ENCODE measurements around the gene TOLLIP.

The TOLLIP gene

DNA sequence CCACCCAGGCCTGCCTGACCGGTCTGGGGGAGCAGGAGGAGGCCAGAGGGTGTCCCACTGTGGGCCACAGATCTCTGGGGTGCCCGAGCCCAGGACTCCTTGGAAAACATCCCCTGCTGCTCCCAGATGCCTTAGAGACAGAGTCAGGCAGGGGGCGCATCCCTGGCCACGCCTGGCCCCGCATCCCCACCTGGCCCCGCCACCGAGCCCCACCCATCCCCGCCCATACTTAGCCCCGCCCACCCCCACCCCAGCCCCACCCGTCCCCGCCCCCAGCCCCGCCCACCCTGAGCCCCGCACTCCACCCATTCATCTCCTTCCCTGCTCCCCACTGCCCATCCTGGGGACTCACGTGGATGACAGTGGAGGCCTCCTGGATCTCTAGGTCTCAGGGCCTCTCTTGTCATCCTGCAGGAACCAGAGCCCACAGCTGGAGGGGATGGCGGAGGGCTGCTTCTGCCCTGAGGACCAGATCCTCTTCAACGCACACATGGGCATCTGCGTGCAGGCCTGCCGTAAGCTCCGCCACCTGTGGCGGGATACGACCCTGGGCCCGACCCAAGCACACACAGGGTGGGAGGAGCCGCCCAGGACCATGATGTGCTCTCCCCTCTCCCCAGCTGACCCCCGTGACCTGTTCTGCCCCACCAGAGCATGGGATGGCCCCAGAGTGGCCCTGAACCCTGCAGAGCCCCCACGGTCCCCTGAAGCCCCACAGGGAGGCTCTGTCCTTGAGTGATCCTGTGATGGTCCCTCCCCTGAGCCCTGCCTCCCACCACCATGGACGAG, 53.0 kb downstream of the TOLLIP start:
- CTCF ChIA-PET = no interaction called here
- TF ChIP-seq, protein P1, sequence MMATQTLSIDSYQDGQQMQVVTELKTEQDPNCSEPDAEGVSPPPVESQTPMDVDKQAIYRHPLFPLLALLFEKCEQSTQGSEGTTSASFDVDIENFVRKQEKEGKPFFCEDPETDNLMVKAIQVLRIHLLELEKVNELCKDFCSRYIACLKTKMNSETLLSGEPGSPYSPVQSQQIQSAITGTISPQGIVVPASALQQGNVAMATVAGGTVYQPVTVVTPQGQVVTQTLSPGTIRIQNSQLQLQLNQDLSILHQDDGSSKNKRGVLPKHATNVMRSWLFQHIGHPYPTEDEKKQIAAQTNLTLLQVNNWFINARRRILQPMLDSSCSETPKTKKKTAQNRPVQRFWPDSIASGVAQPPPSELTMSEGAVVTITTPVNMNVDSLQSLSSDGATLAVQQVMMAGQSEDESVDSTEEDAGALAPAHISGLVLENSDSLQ (IDR thresholded peaks at IDR 0.05) = no peak
- no peak for TF ChIP-seq ZNF384 (IDR thresholded peaks at IDR 0.05)
- no peak for TF ChIP-seq FOXK2 (IDR thresholded peaks at IDR 0.05)
- no peak for TF ChIP-seq FOXM1 (IDR thresholded peaks at IDR 0.05; ENCODE audit: borderline replicate concordance)
- TF ChIP-seq TARDBP (IDR thresholded peaks at IDR 0.05) = no peak
- no peak for TF ChIP-seq ARNT (IDR thresholded peaks at IDR 0.05)
- no peak for TF ChIP-seq BHLHE40 (IDR thresholded peaks at IDR 0.05; ENCODE audit: borderline replicate concordance)
- TF ChIP-seq LEF1 (IDR thresholded peaks at IDR 0.05; ENCODE audit: borderline replicate concordance) = no peak
- TF ChIP-seq ELF4 (IDR thresholded peaks at IDR 0.05) = no peak
- no peak for TF ChIP-seq HDGF (IDR thresholded peaks at IDR 0.05; ENCODE audit: borderline replicate concordance)
- no peak for TF ChIP-seq NFRKB (IDR thresholded peaks at IDR 0.05)
- no peak for TF ChIP-seq CTBP1 (IDR thresholded peaks at IDR 0.05; ENCODE audit: borderline replicate concordance)
- no peak for TF ChIP-seq FOXA1 (IDR thresholded peaks at IDR 0.05)
- POLR2A ChIA-PET = no interaction called here
- no peak for DNase-seq (ENCODE audit: extremely low spot score)

- CTCF ChIA-PET = no interaction called here
- no peak for DNase-seq (ENCODE audit: extremely low spot score)
- POLR2A ChIA-PET = no interaction called here
- TF ChIP-seq HDGF (IDR thresholded peaks at IDR 0.05; ENCODE audit: borderline replicate concordance) (no peak), SUZ12 (IDR thresholded peaks at IDR 0.05) (no peak), ELF4 (IDR thresholded peaks at IDR 0.05) (no peak), LEF1 (IDR thresholded peaks at IDR 0.05; ENCODE audit: borderline replicate concordance) (no peak), FOXM1 (IDR thresholded peaks at IDR 0.05; ENCODE audit: borderline replicate concordance) (no peak), ZNF384 (IDR thresholded peaks at IDR 0.05) (no peak), NFRKB (IDR thresholded peaks at IDR 0.05) (no peak)
- TF ChIP-seq, protein P1 (IDR thresholded peaks at IDR 0.05) = no peak
Observed at GRCh38 chr11:1255151-1255550, 54.3 kb downstream of the TOLLIP start.

- TF ChIP-seq CTBP1 (IDR thresholded peaks at IDR 0.05; ENCODE audit: borderline replicate concordance) (no peak), FOXK2 (IDR thresholded peaks at IDR 0.05) (no peak), TARDBP (IDR thresholded peaks at IDR 0.05) (no peak), HDGF (IDR thresholded peaks at IDR 0.05; ENCODE audit: borderline replicate concordance) (no peak), L3MBTL2 (conservative IDR thresholded peaks at IDR 0.05) (no peak), ZNF384 (IDR thresholded peaks at IDR 0.05) (no peak), SUZ12 (IDR thresholded peaks at IDR 0.05) (no peak), SP1 (IDR thresholded peaks at IDR 0.05) (no peak), ELF4 (IDR thresholded peaks at IDR 0.05) (no peak), FOXA1 (IDR thresholded peaks at IDR 0.05) (no peak), FOXM1 (IDR thresholded peaks at IDR 0.05; ENCODE audit: borderline replicate concordance) (no peak), BHLHE40 (IDR thresholded peaks at IDR 0.05; ENCODE audit: borderline replicate concordance) (no peak), ARNT (IDR thresholded peaks at IDR 0.05) (no peak)
- TF ChIP-seq, protein P1 (IDR thresholded peaks at IDR 0.05) = no peak
- CTCF ChIA-PET = no interaction called here
- POLR2A ChIA-PET = no interaction called here
- no peak for DNase-seq (ENCODE audit: extremely low spot score)
Observed at GRCh38 chr11:1254733-1255132, 54.7 kb downstream of the TOLLIP start.

DNA sequence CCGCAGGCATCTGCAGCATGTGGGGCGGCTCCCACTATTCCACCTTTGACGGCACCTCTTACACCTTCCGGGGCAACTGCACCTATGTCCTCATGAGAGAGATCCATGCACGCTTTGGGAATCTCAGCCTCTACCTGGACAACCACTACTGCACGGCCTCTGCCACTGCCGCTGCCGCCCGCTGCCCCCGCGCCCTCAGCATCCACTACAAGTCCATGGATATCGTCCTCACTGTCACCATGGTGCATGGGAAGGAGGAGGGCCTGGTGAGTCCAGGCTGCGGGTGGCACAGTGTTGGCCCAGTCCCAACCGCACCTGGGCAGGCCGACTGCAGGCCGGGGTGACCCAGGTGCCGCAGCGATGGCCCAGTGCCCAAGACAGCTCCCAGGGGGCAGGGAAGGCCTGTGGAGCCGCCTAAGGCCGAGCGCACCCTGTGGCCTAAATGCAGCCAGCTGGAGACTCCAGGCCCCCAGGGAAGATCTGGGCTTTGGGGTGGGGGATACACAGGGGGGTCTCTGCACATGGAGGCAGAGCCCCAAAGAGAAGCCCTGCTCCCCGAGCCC, 55.3 kb downstream of the TOLLIP start:
- POLR2A ChIA-PET = no interaction called here
- CTCF ChIA-PET = no interaction called here
- no peak for TF ChIP-seq FOXA1 (IDR thresholded peaks at IDR 0.05)
- no peak for TF ChIP-seq ELF4 (IDR thresholded peaks at IDR 0.05)
- no peak for TF ChIP-seq ARNT (IDR thresholded peaks at IDR 0.05)
- no peak for TF ChIP-seq NFRKB (IDR thresholded peaks at IDR 0.05)
- TF ChIP-seq ZNF384 (IDR thresholded peaks at IDR 0.05) = no peak
- no peak for TF ChIP-seq SUZ12 (IDR thresholded peaks at IDR 0.05)
- TF ChIP-seq HDGF (IDR thresholded peaks at IDR 0.05; ENCODE audit: borderline replicate concordance) = no peak
- no peak for TF ChIP-seq FOXM1 (IDR thresholded peaks at IDR 0.05; ENCODE audit: borderline replicate concordance)
- TF ChIP-seq FOXK2 (IDR thresholded peaks at IDR 0.05) = no peak
- no peak for TF ChIP-seq L3MBTL2 (conservative IDR thresholded peaks at IDR 0.05)
- TF ChIP-seq CTBP1 (IDR thresholded peaks at IDR 0.05; ENCODE audit: borderline replicate concordance) = no peak
- no peak for TF ChIP-seq TARDBP (IDR thresholded peaks at IDR 0.05)
- TF ChIP-seq BHLHE40 (IDR thresholded peaks at IDR 0.05; ENCODE audit: borderline replicate concordance) = no peak
- no peak for DNase-seq (ENCODE audit: extremely low spot score)

GRCh38 chr11:1253103-1253485, 56.3 kb downstream of the TOLLIP start:
- no peak for TF ChIP-seq L3MBTL2 (conservative IDR thresholded peaks at IDR 0.05)
- TF ChIP-seq LEF1 (IDR thresholded peaks at IDR 0.05; ENCODE audit: borderline replicate concordance) = no peak
- TF ChIP-seq TARDBP (IDR thresholded peaks at IDR 0.05) = no peak
- TF ChIP-seq SP1 (IDR thresholded peaks at IDR 0.05) = no peak
- TF ChIP-seq ELF4 (IDR thresholded peaks at IDR 0.05) = no peak
- TF ChIP-seq CTBP1 (IDR thresholded peaks at IDR 0.05; ENCODE audit: borderline replicate concordance) = no peak
- TF ChIP-seq FOXM1 (IDR thresholded peaks at IDR 0.05; ENCODE audit: borderline replicate concordance) = no peak
- TF ChIP-seq ZNF384 (IDR thresholded peaks at IDR 0.05) = no peak
- TF ChIP-seq FOXK2 (IDR thresholded peaks at IDR 0.05) = no peak
- no peak for TF ChIP-seq HDGF (IDR thresholded peaks at IDR 0.05; ENCODE audit: borderline replicate concordance)
- no peak for TF ChIP-seq SUZ12 (IDR thresholded peaks at IDR 0.05)
- TF ChIP-seq BHLHE40 (IDR thresholded peaks at IDR 0.05; ENCODE audit: borderline replicate concordance) = no peak
- TF ChIP-seq ARNT (IDR thresholded peaks at IDR 0.05) = no peak
- CTCF ChIA-PET = no interaction called here
- POLR2A ChIA-PET = no interaction called here
- no peak for DNase-seq (ENCODE audit: extremely low spot score)
